Endothelial cell of umbilical vein (primary cell): ENCODE data around the gene LCAT. TPM values are rescaled to one million over a fixed set of nuclear protein-coding genes. Genes with fewer than 3 reads are reported as not detected.

Experiments used
- BruUV-seq: library from RNA; stranded (reverse); fragments of 400-500 nt; replicated peaks from 2 replicates; lab custom pipeline; 2021; lab: Mats Ljungman, UMichigan
- CTCF ChIA-PET: fragments of 300-600, 350-600 bp; sonication (Branson Sonifier 250); formaldehyde crosslinking; loops from one replicate; lab custom pipeline; 2021; ENCODE audit warnings: antibody characterized with exemption, inconsistent platforms; lab: Charles Lee
- POLR2A ChIA-PET: fragments of 300-600, 350-600 bp; sonication (Branson Sonifier 250); formaldehyde crosslinking; loops from one replicate; lab custom pipeline; 2021; ENCODE audit warnings: antibody characterized with exemption, inconsistent platforms; lab: Charles Lee
- DNase-seq: peaks from one replicate; pipeline ENCODE4 v3.0.0-alpha.2; 2011; ENCODE audit warnings: low read depth, low spot score
- FAIRE-seq: peaks from 2 replicates; lab custom pipeline; 2011; peaks lifted over from hg19 to GRCh38; lab: Jason Lieb, UNC
- H2AFZ ChIP-seq: 2 replicates; pipeline ENCODE4 v1.6.0; 2012; ENCODE audit warnings: low read depth, low read length, control low read depth, inconsistent platforms
- H3K27ac ChIP-seq: 2 replicates; pipeline ENCODE4 v1.5.1; 2011; ENCODE audit warnings: low read depth, mild to moderate bottlenecking, control low read depth, low read length, moderate library complexity; ENCODE audit not compliant: insufficient read depth
- H3K27me3 ChIP-seq, 2 experiments: 2 replicates each; pipeline versions ENCODE4 v1.6.0 to v1.6.1; 2011; ENCODE audit warnings: low read length in 2 of 2, mixed read lengths in 1 of 2; ENCODE audit not compliant: control insufficient read depth in 2 of 2, insufficient read depth in 2 of 2
- H3K36me3 ChIP-seq, 2 experiments: 2 replicates in 1 of 2; 3 replicates in 1 of 2; pipeline ENCODE4 v1.5.1; 2011; ENCODE audit warnings: low read length in 2 of 2, mild to moderate bottlenecking in 1 of 2, moderate library complexity in 1 of 2; ENCODE audit not compliant: control insufficient read depth in 2 of 2, insufficient read depth in 2 of 2; ENCODE audit errors: extremely low read depth in 1 of 2
- H3K4me1 ChIP-seq: 3 replicates; pipeline ENCODE4 v1.5.1; 2011; ENCODE audit warnings: mild to moderate bottlenecking, low read length; ENCODE audit not compliant: control insufficient read depth, insufficient read depth; ENCODE audit errors: extremely low read depth
- H3K4me2 ChIP-seq: 2 replicates; pipeline ENCODE4 v1.6.1; 2011; ENCODE audit warnings: low read length, control low read depth, mixed read lengths; ENCODE audit not compliant: insufficient read depth
- H3K4me3 ChIP-seq, 3 experiments: fragments of 200-600 bp in 1 of 3; sonication (generic), shearing (Covaris generic) in 1 of 3; replicated peaks in 1 of 3; 2 replicates each; pipeline ENCODE4 v1.5.1; 2011 to 2016; ENCODE audit warnings: control low read depth in 3 of 3, low read length in 3 of 3, mild to moderate bottlenecking in 2 of 3, inconsistent platforms in 1 of 3, low read depth in 1 of 3, moderate library complexity in 1 of 3; ENCODE audit not compliant: insufficient read depth in 1 of 3
- H3K79me2 ChIP-seq: 2 replicates; pipeline ENCODE4 v1.6.0; 2012; ENCODE audit warnings: low read length, inconsistent platforms; ENCODE audit not compliant: control insufficient read depth, insufficient read depth
- H3K9ac ChIP-seq: replicated peaks from 2 replicates; pipeline ENCODE3; 2011; ENCODE audit warnings: low read length, control low read depth; ENCODE audit not compliant: insufficient read depth; ENCODE audit errors: extremely low read depth
- H3K9me1 ChIP-seq: replicated peaks from 3 replicates; pipeline ENCODE4 v1.6.0; 2011; ENCODE audit warnings: mild to moderate bottlenecking, low read length; ENCODE audit not compliant: control insufficient read depth, insufficient read depth; ENCODE audit errors: extremely low read depth
- H3K9me3 ChIP-seq: replicated peaks from 2 replicates; pipeline ENCODE4 v1.5.1; 2012; ENCODE audit warnings: low read length, inconsistent platforms; ENCODE audit not compliant: control insufficient read depth, insufficient read depth
- H4K20me1 ChIP-seq: replicated peaks from 2 replicates; pipeline ENCODE3; 2011; ENCODE audit warnings: mild to moderate bottlenecking, low read length; ENCODE audit not compliant: control insufficient read depth, insufficient read depth; ENCODE audit errors: extremely low read depth
- CTCF ChIP-seq, 2 donors: IDR thresholded peaks; 1 replicate in 1 of 2; 2 replicates in 1 of 2; pipeline ENCODE4 v1.5.1; 2011; ENCODE audit warnings: low read length in 2 of 2, mild to moderate bottlenecking in 2 of 2, moderate library complexity in 2 of 2, control low read depth in 1 of 2, inconsistent platforms in 1 of 2, low read depth in 1 of 2; ENCODE audit not compliant: insufficient read depth in 1 of 2; ENCODE audit errors: extremely low read depth in 1 of 2
- EZH2 ChIP-seq: IDR thresholded peaks from 2 replicates; pipeline ENCODE4 v1.6.1; 2012; ENCODE audit warnings: borderline replicate concordance, low read depth, mild to moderate bottlenecking, moderate library complexity, low read length, inconsistent platforms; ENCODE audit not compliant: severe bottlenecking
- FOS ChIP-seq: IDR thresholded peaks from 2 replicates; pipeline ENCODE4 v1.6.1; 2011; ENCODE audit warnings: mild to moderate bottlenecking, low read length, moderate library complexity, borderline replicate concordance; ENCODE audit not compliant: insufficient read depth
- GATA2 ChIP-seq: IDR thresholded peaks from 2 replicates; pipeline ENCODE4 v1.7.0; 2011; ENCODE audit warnings: low read depth, mild to moderate bottlenecking, moderate library complexity, mixed read lengths, low read length; ENCODE audit not compliant: insufficient read length, insufficient read depth
- JUN ChIP-seq: IDR thresholded peaks from 2 replicates; pipeline ENCODE4 v1.6.1; 2011; ENCODE audit warnings: borderline replicate concordance, low read depth; ENCODE audit not compliant: insufficient read length, insufficient read depth
- MYC ChIP-seq: IDR thresholded peaks from one replicate; pipeline ENCODE4 v1.6.1; 2011; ENCODE audit warnings: mild to moderate bottlenecking, low read depth, low read length
- POLR2A ChIP-seq: IDR thresholded peaks from 2 replicates; pipeline ENCODE4 v1.6.1; 2012; ENCODE audit warnings: low read depth, mild to moderate bottlenecking, control low read depth, low read length
- POLR2AphosphoS5 ChIP-seq: IDR thresholded peaks from 2 replicates; pipeline ENCODE4 v1.6.1; 2012; ENCODE audit warnings: low read depth, mild to moderate bottlenecking, control low read depth, low read length, moderate library complexity; ENCODE audit not compliant: insufficient read depth
- dilution Hi-C: fragments of 300-500 bp; cut with MboI; formaldehyde crosslinking; loops from one replicate; pipeline ENCODE4 v1.15.0; 2019; ENCODE audit warnings: low sequenced_read_pairs; ENCODE audit not compliant: extremely low pct_ligation_motif_present
- intact Hi-C: fragments of 100-400 bp; cut with micrococcal nuclease; formaldehyde crosslinking; loops from one replicate; pipeline ENCODE4 v1.10.0; 2022
- polyA plus RNA-seq, 4 experiments: library from polyadenylated mRNA; depleted of rRNA in 3 of 4; stranded (reverse) in 3 of 4; unstranded in 1 of 4; fragments of >200 nt; gene quantifications; 2 replicates each; pipeline versions ENCODE4 v1.2.1 to v1.2.3, GENCODE V29; 2011 to 2012; ENCODE audit warnings: missing spikeins in 1 of 4
- total RNA-seq: library from RNA; stranded (reverse); gene quantifications from 2 replicates; pipeline ENCODE4 v1.2.3, GENCODE V29; 2021
- TF ChIP-seq, protein P1 (sequence below): IDR thresholded peaks from 2 replicates; pipeline ENCODE4 v1.6.1; 2011; ENCODE audit not compliant: insufficient read depth, insufficient read length

Gene LCAT
- total and polyA plus RNA-seq, 2 donors (not counting 3 experiments of a cell fraction or from before 2014, with no cell fraction given) = 22.6 to 46.1 TPM

DNA sequence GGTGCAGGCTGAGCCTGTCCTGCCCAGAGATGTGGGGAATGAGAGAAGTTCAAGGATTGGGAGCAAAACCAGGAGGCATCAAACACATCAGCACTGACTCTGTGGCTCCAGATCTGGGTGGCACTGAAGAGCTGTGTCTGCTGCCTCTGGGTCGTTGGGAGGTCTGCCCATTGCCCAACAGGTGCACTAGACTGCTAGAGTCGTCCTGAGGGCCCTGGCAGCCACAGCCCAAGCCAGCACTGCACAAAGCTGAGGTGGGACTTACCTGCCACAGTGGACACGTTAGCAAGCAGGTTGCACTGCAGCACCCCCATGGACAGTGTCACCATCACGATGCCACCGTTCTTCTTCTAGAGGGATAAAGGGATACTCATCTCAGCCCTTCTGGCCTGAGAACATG is 33.1 kb upstream of the LCAT start:
- Histone ChIP-seq H3K36me3 (no peaks in the 10 kb centered on the region), H3K4me1 (no peaks in the 10 kb centered on the region), H3K27me3 (peaks cover 0 to 3% of the 10 kb centered on the region in 2 experiments), H3K9me1 (no peaks in the 10 kb centered on the region), H3K4me2 (no peak overlapping the region), H2AFZ (no peak overlapping the region), H3K9me3 (no peaks in the 10 kb centered on the region), H3K27ac (no peak overlapping the region), H3K4me3 (no peak overlapping the region), H4K20me1 (no peaks in the 10 kb centered on the region), H3K9ac (no peak overlapping the region), H3K79me2 (no peaks in the 10 kb centered on the region)
- dilution Hi-C loops = no loop called here
- DNase-seq (no peak), FAIRE-seq (no peak)
- no peak for TF ChIP-seq GATA2
- no peak for TF ChIP-seq MYC
- TF ChIP-seq POLR2AphosphoS5 = no peak
- no peak for TF ChIP-seq JUN
- TF ChIP-seq EZH2 = no peak
- TF ChIP-seq CTCF (IDR thresholded peaks at IDR 0.05; ENCODE audit: extremely low read depth in 1 of 2, insufficient read depth in 1 of 2, low read depth in 1 of 2, low read length in 2 of 2) = no peak
- TF ChIP-seq, protein P1, sequence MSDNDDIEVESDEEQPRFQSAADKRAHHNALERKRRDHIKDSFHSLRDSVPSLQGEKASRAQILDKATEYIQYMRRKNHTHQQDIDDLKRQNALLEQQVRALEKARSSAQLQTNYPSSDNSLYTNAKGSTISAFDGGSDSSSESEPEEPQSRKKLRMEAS = no peak
- no peak for TF ChIP-seq FOS
- TF ChIP-seq POLR2A = no peak
- intact Hi-C loops = no loop called here
- CTCF ChIA-PET = interaction anchor here (1.6 kb wide), 1 partner anchor 64 kb away, joined by 4 read pairs; no protein-coding TSS in a partner anchor
- no TSS peak for BruUV-seq
- POLR2A ChIA-PET = no interaction called here
